OCI-LY3 (cell line): ENCODE data around the gene MAZ.

Source experiments
- CTCF ChIP-seq: fragments of 200-600, 300-600 bp; sonication (generic); IDR thresholded peaks from 2 replicates; pipeline ENCODE4 v1.5.1; 2014; ENCODE audit warnings: antibody characterized with exemption, low read length, low read depth
- EZH2phosphoT487 ChIP-seq: fragments of 200-600 bp; shearing (Covaris generic); IDR thresholded peaks from 2 replicates; pipeline ENCODE4 v1.6.1; 2018; ENCODE audit warnings: antibody characterized with exemption, mixed run types, low read depth

- TF ChIP-seq CTCF, result no peak
- TF ChIP-seq EZH2phosphoT487, result no peak
These were observed 44.4 kb upstream of the MAZ start for GRCh38 chr16:29761882-29762281.
